ENCODE results near the gene LASP1. TPM values are rescaled to one million over a fixed set of nuclear protein-coding genes. Genes with fewer than 3 reads are reported as not detected.

Gene LASP1
- total RNA-seq, result 10 to 100 TPM; 51.8 to 76.2 (median 63.9) TPM

GRCh38 chr17:38869526-38870258, at the start of gene LASP1:
Gene LASP1 (plus strand): TSS chr17:38870058. CDS start chr17:38870190, 132 bp downstream.
- H3K4me3 ChIP-seq (ENCODE audit: low read depth, poor library complexity, severe bottlenecking), result peak within 1 kb of the TSS; percentile 99
- 0% methylated on average over 38 to 51 of the region's 73 CpGs for WGBS, 2 donors
- peak; percentile 82 to 97 for DNase-seq (ENCODE audit: low spot score in 2 of 2)
- intact Hi-C loops (cut with DNase I; ENCODE audit: low total_unique reads), result no loop called here
- TF ChIP-seq CTCF (IDR thresholded peaks at IDR 0.05) (no peak), POLR2A (IDR thresholded peaks at IDR 0.05) (peak in 1 of 2 donors; percentile 92)

- no peak for TF ChIP-seq CTCF (IDR thresholded peaks at IDR 0.05)
- TF ChIP-seq POLR2A (IDR thresholded peaks at IDR 0.05), result peak in 1 of 2 donors; percentile 50
- peak within 1 kb of the TSS; percentile 82 for H3K4me3 ChIP-seq (ENCODE audit: low read depth, poor library complexity, severe bottlenecking)
- intact Hi-C loops (cut with DNase I; ENCODE audit: low total_unique reads), result no loop called here
- WGBS, 2 donors, result 2% methylated on average over 54 of the region's 55 CpGs
- DNase-seq (ENCODE audit: low spot score in 2 of 2), result peak; percentile 97 to 100
Measured at GRCh38 chr17:38824899-38825761, 44.7 kb upstream of the LASP1 start, which contains the start of gene CWC25. Gene CWC25 (minus strand): TSS chr17:38825321. CDS start chr17:38825183, 138 bp downstream.

- TF ChIP-seq POLR2A (IDR thresholded peaks at IDR 0.05) (no peak), CTCF (IDR thresholded peaks at IDR 0.05) (no peak)
- intact Hi-C loops (cut with DNase I; ENCODE audit: low total_unique reads), result no loop called here
- WGBS, 2 donors, result 87 to 88% methylated on average over 17 of the region's 17 CpGs
- DNase-seq (ENCODE audit: low spot score in 2 of 2), result no peak
- H3K4me3 ChIP-seq (ENCODE audit: low read depth, poor library complexity, severe bottlenecking), result peak overlapping the region; percentile 82
Measured at GRCh38 chr17:38825762-38826247, 44.1 kb upstream of the LASP1 start.

- no peak for TF ChIP-seq POLR2A (IDR thresholded peaks at IDR 0.05)
- no peak for TF ChIP-seq CTCF (IDR thresholded peaks at IDR 0.05)
- intact Hi-C loops (cut with DNase I; ENCODE audit: low total_unique reads), result no loop called here
- 37 to 52% methylated on average over 12 to 13 of the region's 13 CpGs for WGBS, 2 donors
- no peak for DNase-seq (ENCODE audit: low spot score in 2 of 2)
- no peak overlapping the region for H3K4me3 ChIP-seq (ENCODE audit: low read depth, poor library complexity, severe bottlenecking)
Measured at GRCh38 chr17:38844261-38844757, 25.5 kb upstream of the LASP1 start.

- H3K4me3 ChIP-seq (ENCODE audit: low read depth, poor library complexity, severe bottlenecking), result no peak overlapping the region
- 100% methylated on average over 1 of the region's 1 CpG for WGBS, 2 donors
- no peak for DNase-seq (ENCODE audit: low spot score in 2 of 2)
- intact Hi-C loops (cut with DNase I; ENCODE audit: low total_unique reads), result no loop called here
- no peak for TF ChIP-seq CTCF (IDR thresholded peaks at IDR 0.05)
- TF ChIP-seq POLR2A (IDR thresholded peaks at IDR 0.05), result no peak
Measured at GRCh38 chr17:38848557-38848891, 21.3 kb upstream of the LASP1 start.
